HG02973 (cell line): ENCODE measurements around the gene SGPP2.

Experiments used
- ATAC-seq: cut with Tn5 transposase; IDR thresholded peaks from one replicate; pipeline ENCODE4 v1.9.1; 2021; ENCODE audit warnings: moderate library complexity; ENCODE audit not compliant: unreplicated experiment

The SGPP2 gene

GRCh38 chr2:222459983-222460382 is 35.6 kb downstream of the SGPP2 start:
- ATAC-seq, result no peak

- ATAC-seq, result no peak
Observed at GRCh38 chr2:222465746-222466145, 41.4 kb downstream of the SGPP2 start.

GRCh38 chr2:222468346-222468745 is 44.0 kb downstream of the SGPP2 start:
- ATAC-seq, result no peak

GRCh38 chr2:222470802-222471468 is 46.6 kb downstream of the SGPP2 start:
- no peak for ATAC-seq

- no peak for ATAC-seq
Observed at GRCh38 chr2:222477962-222478608, 53.7 kb downstream of the SGPP2 start.

- ATAC-seq, result no peak
Observed at GRCh38 chr2:222479859-222480258, 55.5 kb downstream of the SGPP2 start.

- ATAC-seq, result no peak
Observed at GRCh38 chr2:222480497-222480896, 56.2 kb downstream of the SGPP2 start.

GRCh38 chr2:222481941-222482340 is 57.6 kb downstream of the SGPP2 start:
- no peak for ATAC-seq

- ATAC-seq, result no peak
Observed at GRCh38 chr2:222483513-222484039, 59.2 kb downstream of the SGPP2 start.

- ATAC-seq, result no peak
Observed at GRCh38 chr2:222485367-222486211, 61.2 kb downstream of the SGPP2 start.

- ATAC-seq, result no peak
Observed at GRCh38 chr2:222490131-222490530, 65.8 kb downstream of the SGPP2 start.

GRCh38 chr2:222492683-222493082 is 68.3 kb downstream of the SGPP2 start:
- ATAC-seq, result no peak

GRCh38 chr2:222494104-222494739 is 69.9 kb downstream of the SGPP2 start:
- no peak for ATAC-seq

- ATAC-seq, result no peak
Observed at GRCh38 chr2:222495388-222495787, 71.0 kb downstream of the SGPP2 start.

GRCh38 chr2:222499226-222499625 is 74.9 kb downstream of the SGPP2 start:
- ATAC-seq, result no peak

- ATAC-seq, result no peak
Observed at GRCh38 chr2:222504191-222504590, 79.8 kb downstream of the SGPP2 start.

- ATAC-seq, result peak; percentile 99
Observed at GRCh38 chr2:222504719-222505118, 80.4 kb downstream of the SGPP2 start.

- no peak for ATAC-seq
Observed at GRCh38 chr2:222506230-222506935, 82.0 kb downstream of the SGPP2 start.

- ATAC-seq, result no peak
Observed at GRCh38 chr2:222514901-222515300, 90.6 kb downstream of the SGPP2 start.

GRCh38 chr2:222518570-222519381 is 94.4 kb downstream of the SGPP2 start:
- ATAC-seq, result no peak
